D721Med (cell line): ENCODE data around the gene ARHGAP24.
A peak's percentile ranks its signal among the peaks of the same experiment; 100 is the strongest.

Experiments used
- DNase-seq: peaks from one replicate; pipeline ENCODE4 v3.0.0; 2011; ENCODE audit warnings: low spot score; ENCODE audit not compliant: insufficient read length
- FAIRE-seq: peaks from 2 replicates; lab custom pipeline; 2011; peaks lifted over from hg19 to GRCh38; lab: Jason Lieb, UNC
- TF ChIP-seq, protein P1 (sequence below): IDR thresholded peaks from 2 replicates; pipeline ENCODE4 v1.5.1; 2012; ENCODE audit warnings: mild to moderate bottlenecking, control low read depth; ENCODE audit not compliant: insufficient read depth; ENCODE audit errors: missing control alignments

ARHGAP24 gene

DNA sequence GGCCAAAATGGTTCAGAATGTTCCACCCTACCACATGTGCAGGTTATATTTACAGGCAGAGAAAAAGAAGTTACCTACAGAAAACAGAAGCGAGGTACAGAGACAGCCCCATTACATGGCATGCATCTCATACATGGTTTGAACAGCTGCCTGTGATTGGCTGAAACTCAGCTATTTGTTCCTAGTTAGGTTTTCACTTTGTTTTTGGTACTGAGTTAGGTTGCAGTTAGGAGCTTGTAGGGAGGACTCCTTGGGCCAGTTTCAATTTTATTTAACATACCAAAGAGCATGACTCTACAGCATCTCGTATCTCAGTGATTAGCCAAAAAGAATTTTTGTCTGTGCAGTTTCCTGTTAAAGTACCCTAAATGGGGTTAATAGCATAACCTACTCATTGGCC, 492.9 kb downstream of the ARHGAP24 start:
- DNase-seq = no peak
- no peak for FAIRE-seq
- TF ChIP-seq, protein P1, sequence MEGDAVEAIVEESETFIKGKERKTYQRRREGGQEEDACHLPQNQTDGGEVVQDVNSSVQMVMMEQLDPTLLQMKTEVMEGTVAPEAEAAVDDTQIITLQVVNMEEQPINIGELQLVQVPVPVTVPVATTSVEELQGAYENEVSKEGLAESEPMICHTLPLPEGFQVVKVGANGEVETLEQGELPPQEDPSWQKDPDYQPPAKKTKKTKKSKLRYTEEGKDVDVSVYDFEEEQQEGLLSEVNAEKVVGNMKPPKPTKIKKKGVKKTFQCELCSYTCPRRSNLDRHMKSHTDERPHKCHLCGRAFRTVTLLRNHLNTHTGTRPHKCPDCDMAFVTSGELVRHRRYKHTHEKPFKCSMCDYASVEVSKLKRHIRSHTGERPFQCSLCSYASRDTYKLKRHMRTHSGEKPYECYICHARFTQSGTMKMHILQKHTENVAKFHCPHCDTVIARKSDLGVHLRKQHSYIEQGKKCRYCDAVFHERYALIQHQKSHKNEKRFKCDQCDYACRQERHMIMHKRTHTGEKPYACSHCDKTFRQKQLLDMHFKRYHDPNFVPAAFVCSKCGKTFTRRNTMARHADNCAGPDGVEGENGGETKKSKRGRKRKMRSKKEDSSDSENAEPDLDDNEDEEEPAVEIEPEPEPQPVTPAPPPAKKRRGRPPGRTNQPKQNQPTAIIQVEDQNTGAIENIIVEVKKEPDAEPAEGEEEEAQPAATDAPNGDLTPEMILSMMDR = no peak

DNA sequence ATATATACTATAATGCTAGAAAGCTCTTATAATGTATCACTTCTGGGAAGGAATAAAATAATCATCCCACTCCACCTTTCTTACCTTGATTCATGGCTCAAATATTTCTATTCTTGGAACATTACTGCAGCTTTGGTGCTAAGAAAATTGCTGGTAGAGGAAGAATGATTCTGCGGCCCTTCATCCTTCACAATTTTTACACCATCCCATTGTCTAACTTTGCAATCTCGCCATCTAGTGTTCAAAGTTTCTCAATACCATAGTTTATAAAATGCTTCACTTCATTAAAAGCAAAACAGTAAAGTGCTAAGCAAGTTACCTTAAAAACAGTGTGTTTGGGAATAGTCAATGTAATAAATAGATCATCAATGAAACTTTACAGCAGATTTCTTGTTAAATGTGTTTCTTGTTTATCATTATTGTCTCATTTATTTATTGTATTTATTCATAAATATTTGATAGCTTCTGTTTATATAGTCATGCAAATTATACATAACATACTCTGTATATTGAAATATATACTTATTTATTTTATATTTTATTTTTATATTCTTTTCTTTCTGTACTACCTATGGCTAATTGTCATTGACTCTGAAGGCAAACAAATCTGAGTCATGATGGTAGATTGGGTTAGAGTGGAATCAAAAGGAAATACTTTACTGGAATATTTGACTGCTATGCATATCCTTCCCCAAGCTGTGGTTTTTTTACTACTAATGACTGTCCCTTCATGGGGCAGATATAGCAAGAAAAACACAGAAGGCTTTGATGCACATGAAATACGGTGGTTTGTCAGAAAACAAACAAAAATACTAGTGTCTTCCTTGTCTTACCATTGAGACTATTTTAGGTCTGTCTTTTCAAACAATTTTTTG, 494.2 kb downstream of the ARHGAP24 start:
- TF ChIP-seq, protein P1 = peak; percentile 73
- DNase-seq = no peak
- FAIRE-seq = peak; percentile 81

DNA sequence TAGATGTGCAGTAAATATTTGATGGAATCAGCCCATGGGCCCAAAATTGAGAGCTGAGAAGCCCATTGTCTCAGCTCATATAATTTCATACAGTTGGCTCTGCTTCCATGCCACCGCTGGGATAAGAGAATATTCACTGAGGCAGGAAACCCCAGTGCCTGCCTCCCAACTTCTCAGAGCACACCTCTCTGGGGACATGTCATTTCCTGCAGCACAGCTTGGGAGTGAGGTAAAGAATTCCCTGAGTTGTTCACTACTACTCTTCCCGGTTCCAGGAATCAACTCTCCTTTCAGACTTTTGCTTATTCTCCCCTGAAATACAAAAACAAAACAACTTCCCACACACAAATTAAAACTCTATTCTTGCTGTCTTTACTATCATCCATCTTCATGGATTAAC, 495.6 kb downstream of the ARHGAP24 start:
- TF ChIP-seq, protein P1 = no peak
- no peak for FAIRE-seq
- DNase-seq = no peak

DNA sequence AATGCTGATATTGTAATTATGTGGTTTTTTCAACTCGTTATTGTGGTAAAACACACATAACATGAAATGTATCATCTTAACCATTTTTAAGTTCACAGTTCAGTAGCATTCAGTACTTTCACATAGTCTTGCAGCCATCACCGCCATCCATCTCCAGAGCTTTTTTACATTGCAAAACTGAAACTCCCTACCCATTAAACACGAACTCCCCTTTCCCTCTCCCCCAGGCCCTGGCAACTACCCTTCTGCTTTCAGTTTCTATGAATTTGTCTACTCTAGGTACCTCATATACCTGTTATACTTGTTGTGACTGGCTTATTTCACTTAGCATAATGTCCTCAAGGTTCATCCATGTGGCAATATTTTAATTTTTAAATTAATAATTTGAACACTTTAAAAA, 504.3 kb downstream of the ARHGAP24 start:
- TF ChIP-seq, protein P1 = no peak
- FAIRE-seq (no peak), DNase-seq (no peak)

DNA sequence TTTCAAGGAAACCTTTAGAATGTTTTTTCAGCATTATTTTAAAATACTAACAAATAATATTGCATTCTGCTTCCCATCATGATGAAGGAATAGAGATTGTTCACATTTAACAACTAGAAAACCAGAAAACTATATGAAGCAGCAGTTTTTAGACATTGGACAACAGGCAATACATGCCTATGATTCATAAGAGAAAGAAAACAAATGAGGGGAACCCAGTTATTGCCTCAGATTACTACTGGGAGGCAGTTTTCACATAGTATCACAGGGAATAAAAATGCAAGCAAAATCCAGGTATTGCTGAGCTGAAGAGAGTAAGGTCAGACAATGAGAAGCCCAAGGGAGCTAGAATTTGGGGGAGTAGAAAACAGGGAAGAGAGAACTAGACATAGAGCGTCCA, 511.3 kb downstream of the ARHGAP24 start:
- DNase-seq (no peak), FAIRE-seq (no peak)
- TF ChIP-seq, protein P1 = no peak

DNA sequence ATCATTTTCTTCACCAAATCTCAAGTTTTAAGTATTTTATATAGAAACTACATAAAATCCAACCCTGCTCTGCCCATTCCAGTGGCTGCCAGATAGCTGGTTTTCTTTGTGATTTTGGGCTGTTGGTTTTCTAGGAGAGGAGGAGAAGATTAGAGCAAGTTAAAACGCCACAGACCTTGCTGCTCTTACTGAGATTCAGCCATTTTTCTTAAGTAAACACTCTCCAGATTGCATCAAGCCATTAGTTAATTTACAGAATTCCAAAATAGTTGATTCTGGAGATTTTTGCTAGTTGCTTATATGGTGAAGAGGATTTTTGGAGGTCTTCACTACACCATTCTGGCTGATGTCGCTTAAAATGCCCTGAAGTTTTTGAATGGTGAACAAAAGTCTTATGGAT, 518.7 kb downstream of the ARHGAP24 start:
- DNase-seq = no peak
- no peak for FAIRE-seq
- TF ChIP-seq, protein P1 = no peak

DNA sequence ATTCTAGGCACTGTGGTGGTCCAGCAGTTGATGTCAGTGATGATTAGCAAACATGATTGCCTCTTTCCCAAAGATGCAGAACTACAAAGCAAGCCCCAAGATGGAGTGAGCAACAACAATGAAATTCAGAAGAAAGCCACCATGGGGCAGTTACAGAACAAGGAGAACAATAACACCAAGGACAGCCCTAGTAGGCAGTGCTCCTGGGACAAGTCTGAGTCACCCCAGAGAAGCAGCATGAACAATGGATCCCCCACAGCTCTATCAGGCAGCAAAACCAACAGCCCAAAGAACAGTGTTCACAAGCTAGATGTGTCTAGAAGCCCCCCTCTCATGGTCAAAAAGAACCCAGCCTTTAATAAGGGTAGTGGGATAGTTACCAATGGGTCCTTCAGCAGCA, 519.6 kb downstream of the ARHGAP24 start:
- TF ChIP-seq, protein P1 = no peak
- FAIRE-seq = no peak

More for the DNA sequence above, 519.6 kb downstream of the ARHGAP24 start:
- DNase-seq = no peak
